MG63 (cell line): ENCODE results near the gene ERC2. TPM values are rescaled to one million over a fixed set of nuclear protein-coding genes. Genes with fewer than 3 reads are reported as not detected.

Source experiments
- DNase-seq: peaks from one replicate; pipeline ENCODE4 v3.0.0-alpha.2; 2020
- H3K27me3 ChIP-seq: fragments of 250-450 bp; sonication (Bioruptor Pico); 2 replicates; pipeline ENCODE4 v1.5.1; 2020; ENCODE audit warnings: mild to moderate bottlenecking, moderate library complexity
- H3K36me3 ChIP-seq: fragments of 250-450 bp; sonication (Bioruptor Pico); 2 replicates; pipeline ENCODE4 v1.5.1; 2020; ENCODE audit warnings: mild to moderate bottlenecking, moderate library complexity
- H3K4me3 ChIP-seq: fragments of 250-450 bp; sonication (Bioruptor Pico); 2 replicates; pipeline ENCODE4 v1.5.1; 2020; ENCODE audit warnings: mild to moderate bottlenecking, moderate library complexity
- H3K9me3 ChIP-seq: fragments of 250-450 bp; sonication (Bioruptor Pico); 2 replicates; pipeline ENCODE4 v1.5.1; 2020; ENCODE audit warnings: mild to moderate bottlenecking, moderate library complexity
- total RNA-seq: library from RNA; depleted of rRNA; stranded (reverse); fragments of >200 nt; shearing (Covaris generic); gene quantifications from 2 replicates; pipeline ENCODE4 v1.2.3, GENCODE V29; 2014; ENCODE audit warnings: low replicate concordance

The ERC2 gene
- total RNA-seq, 1 experiment from 2014 or later, result not detected

DNA sequence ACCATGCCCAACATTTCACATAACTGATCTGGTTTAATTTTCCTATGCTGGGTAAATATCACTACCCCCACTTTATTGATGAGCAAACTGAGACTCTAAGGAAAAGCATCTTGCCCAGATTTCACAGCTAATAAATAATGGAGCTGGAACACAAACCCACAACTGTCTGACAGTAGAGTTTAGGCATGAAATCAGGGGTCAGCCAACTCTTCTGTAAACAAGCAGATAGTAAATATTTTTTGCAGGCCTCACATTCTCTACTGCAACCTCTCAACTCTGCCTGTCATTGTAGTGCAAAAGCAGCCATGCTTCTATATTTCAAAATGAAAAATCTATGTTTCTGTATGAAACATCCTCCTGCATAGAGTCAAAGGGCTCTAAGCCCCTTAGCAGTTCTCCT is 111.5 kb downstream of the ERC2 start:
- Histone ChIP-seq H3K4me3 (no peak overlapping the region), H3K27me3 (no peaks in the 10 kb centered on the region), H3K9me3 (no peaks in the 10 kb centered on the region), H3K36me3 (no peaks in the 10 kb centered on the region)
- no peak for DNase-seq

DNA sequence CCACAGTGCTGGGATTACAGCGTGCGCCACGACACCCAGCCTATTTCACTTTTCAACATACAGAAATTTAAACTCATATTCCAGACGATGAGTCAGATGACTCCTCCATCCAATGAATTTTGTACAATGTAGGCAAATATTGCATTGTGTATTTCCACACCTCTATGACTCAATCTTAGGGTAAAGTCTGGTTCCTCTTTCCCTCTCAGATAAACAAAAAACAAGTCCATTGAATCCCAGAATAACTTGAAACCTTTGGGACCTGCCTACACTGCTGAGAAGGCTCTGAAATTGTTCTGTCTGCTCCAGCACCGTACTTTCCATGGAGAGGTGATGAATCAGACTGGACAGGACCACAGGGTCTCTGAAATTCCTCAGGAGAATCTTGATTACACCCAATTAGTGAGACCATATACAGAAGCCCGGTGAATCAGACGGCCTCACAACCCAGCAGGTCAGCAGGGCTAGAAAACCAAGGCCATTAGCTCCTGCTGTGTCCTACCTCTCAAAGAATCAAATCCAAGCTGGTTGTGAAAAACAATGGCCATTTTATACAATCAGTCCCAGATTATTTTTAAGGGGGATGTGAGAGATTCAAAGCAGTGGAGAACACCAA is 112.6 kb downstream of the ERC2 start:
- no peak overlapping the region for H3K4me3 ChIP-seq
- H3K36me3 ChIP-seq, result no peaks in the 10 kb centered on the region
- H3K9me3 ChIP-seq, result no peaks in the 10 kb centered on the region
- no peaks in the 10 kb centered on the region for H3K27me3 ChIP-seq
- no peak for DNase-seq

DNA sequence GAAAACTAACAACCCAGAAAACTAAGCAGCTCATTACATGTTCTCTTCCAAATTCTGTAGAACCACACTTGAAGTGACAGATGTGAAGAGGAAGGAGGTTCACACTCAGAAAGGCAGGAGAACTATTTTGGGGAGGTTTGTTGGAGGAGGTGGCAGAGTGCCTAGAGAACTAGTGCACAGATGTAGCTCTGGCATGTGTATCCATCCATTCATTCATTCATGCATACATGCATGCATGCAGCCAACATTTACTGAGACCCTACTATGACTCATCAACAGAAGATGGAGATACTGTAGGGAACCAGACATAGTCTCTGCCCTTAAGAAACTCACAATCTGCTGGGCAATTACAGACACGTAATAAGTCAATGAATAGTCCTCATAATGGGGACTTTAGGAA is 116.7 kb downstream of the ERC2 start:
- no peak for DNase-seq
- Histone ChIP-seq H3K36me3 (no peaks in the 10 kb centered on the region), H3K9me3 (no peaks in the 10 kb centered on the region), H3K4me3 (no peak overlapping the region), H3K27me3 (no peaks in the 10 kb centered on the region)

DNA sequence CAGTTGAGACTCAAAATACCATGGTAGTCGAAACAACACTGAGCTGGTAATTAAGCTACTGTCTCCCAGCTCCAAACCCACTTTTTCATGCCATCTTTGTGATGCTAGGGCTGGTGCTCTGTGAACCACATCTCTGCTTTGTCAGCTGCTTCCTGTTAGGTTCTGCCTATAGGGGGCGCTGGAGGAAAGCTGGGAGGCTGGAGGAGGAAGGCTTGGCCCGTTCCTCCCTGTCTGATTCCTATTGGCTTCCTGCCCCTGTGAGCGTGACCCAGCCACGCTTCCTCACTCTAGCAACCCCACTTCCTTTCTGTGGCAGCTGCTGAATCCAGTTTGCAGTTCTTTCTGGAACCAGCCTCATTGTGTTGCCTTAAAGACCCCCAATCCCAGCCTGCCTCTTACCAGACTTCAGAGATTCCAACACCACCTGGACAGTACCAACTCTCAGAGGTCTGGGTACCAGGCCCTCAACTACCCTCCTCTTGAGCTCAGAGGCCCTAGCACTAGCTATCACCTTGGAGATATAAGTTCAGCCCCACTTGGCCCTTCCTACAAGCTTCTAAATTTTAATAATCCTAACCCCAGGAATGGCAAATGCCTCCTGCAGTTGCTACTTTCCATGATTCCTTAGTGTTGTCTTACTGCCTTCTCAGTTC is 120.9 kb downstream of the ERC2 start:
- no peaks in the 10 kb centered on the region for H3K36me3 ChIP-seq
- peak; percentile 4 for DNase-seq
- H3K27me3 ChIP-seq, result no peaks in the 10 kb centered on the region
- H3K9me3 ChIP-seq, result no peaks in the 10 kb centered on the region
- no peak overlapping the region for H3K4me3 ChIP-seq

DNA sequence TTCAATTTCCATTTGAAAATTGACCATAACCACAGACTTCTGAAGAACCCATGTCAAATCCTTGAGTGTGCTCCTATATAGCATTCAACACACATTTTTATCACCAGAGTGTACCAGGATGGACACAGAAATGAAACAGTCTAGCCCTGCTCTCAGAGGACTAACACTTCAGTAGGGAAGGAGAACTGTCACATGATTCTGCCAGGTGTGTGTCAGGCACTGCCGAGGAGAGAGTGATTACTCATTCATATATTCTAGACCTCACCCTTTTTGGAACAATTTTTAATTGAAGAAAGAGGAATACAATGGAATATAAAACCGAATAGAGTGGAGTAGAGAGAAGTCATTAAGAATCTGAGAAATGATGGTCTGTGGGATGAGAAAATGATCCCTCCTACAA is 125.8 kb downstream of the ERC2 start:
- no peaks in the 10 kb centered on the region for H3K36me3 ChIP-seq
- no peaks in the 10 kb centered on the region for H3K9me3 ChIP-seq
- DNase-seq, result no peak
- no peak overlapping the region for H3K4me3 ChIP-seq
- no peaks in the 10 kb centered on the region for H3K27me3 ChIP-seq

DNA sequence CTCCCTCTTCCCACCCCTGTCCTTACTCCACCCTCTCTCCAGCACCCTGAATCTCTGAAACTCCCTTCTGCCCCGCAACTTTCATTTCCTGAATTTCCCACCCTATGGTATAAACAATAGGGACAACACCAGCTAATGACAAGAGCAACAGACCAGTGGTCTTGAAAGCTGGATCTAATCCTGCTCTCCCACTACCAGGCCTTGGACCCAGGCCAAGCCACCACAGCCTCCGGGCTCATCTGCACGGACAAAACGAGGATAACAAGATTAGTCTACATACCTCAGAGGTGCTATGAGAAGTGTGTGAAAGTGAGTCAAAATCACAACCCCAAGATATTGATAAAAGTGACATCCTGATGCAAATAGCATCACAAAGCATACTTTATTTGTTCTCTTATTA is 128.6 kb downstream of the ERC2 start:
- no peaks in the 10 kb centered on the region for H3K9me3 ChIP-seq
- H3K4me3 ChIP-seq, result no peak overlapping the region
- H3K36me3 ChIP-seq, result no peaks in the 10 kb centered on the region
- DNase-seq, result no peak
- H3K27me3 ChIP-seq, result no peaks in the 10 kb centered on the region

DNA sequence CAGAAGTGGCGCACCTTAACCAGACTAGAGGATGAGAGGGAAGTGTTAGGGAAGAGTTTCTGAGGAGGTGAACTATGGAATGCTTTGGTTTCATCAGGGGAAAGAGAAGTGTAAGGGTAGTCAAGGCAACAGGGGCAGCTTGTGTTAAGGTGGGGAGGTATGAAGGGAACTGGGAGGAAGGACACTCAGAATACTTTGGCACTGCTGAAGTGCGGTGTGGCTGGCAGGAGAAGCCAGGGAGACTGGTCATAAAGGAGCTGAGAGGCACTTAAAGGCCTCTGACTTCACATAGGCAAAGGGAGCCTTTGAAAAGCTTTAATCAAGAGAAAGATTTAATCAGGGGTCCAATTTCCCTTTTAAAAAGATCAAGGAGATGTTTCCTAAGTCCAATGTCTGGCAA is 129.0 kb downstream of the ERC2 start:
- H3K4me3 ChIP-seq, result no peak overlapping the region
- no peaks in the 10 kb centered on the region for H3K9me3 ChIP-seq
- no peaks in the 10 kb centered on the region for H3K27me3 ChIP-seq
- H3K36me3 ChIP-seq, result no peaks in the 10 kb centered on the region
- no peak for DNase-seq

DNA sequence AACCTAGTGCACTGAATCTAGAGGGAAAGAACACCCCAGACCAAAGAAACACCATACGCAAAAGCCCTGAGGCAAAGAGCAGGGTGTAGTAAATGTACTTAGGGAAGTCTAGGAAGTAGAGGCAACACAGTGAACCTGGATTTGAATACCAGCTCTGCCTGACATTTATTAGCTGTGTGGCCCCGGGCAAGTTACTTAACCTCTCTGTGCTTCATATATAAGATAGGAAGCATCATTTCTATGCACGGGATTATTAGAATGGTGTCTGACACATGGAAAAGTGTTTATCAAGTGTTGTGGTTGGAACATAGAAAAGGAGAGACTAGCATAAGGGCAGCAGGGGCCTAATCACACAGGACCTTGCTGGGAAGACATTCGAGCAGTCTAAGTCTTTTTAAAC is 132.2 kb downstream of the ERC2 start:
- no peak for DNase-seq
- no peaks in the 10 kb centered on the region for H3K27me3 ChIP-seq
- H3K4me3 ChIP-seq, result no peak overlapping the region
- no peaks in the 10 kb centered on the region for H3K36me3 ChIP-seq
- H3K9me3 ChIP-seq, result no peaks in the 10 kb centered on the region

DNA sequence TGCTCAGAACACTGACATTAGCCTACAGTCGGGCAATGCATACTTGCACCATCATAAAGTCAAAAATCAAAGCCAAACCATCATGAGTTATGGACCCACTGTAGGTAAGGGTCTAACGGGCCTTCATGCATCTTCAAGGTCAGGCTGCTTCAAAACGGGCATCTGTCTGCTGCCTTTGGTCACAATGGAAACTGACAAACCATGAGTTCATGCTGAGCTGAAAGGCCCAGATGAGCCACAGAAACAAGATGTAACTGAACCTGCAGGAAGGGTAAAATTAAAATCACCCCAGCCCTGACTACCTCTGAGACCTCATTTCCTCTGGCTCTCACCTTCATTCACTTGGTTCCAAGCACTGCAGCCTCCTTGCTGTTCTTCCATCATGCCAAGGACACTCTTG is 143.8 kb downstream of the ERC2 start:
- H3K9me3 ChIP-seq, result no peaks in the 10 kb centered on the region
- no peak overlapping the region for H3K4me3 ChIP-seq
- H3K36me3 ChIP-seq, result no peaks in the 10 kb centered on the region
- H3K27me3 ChIP-seq, result no peaks in the 10 kb centered on the region
- DNase-seq, result no peak

DNA sequence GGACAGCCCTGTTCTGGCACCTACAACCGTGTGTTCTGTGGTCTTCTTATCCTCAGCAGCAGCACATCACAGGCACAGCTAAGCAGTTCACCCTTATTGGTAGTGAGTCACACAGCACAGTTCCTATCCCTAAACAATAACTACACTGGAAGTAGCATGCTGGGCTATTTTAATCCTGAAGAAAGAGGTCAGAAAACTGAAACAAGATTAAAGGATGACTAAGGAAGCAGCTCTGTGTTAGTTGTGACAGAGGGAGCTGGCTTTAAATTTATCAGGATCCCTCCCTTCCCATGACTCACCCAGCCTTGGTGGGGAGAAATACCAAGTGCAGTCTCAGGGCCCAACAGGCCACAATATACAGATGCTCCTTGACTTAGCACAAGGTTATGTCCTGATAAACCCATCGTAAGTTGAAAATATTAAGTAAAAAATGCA is 144.3 kb downstream of the ERC2 start:
- H3K36me3 ChIP-seq, result no peaks in the 10 kb centered on the region
- no peak overlapping the region for H3K4me3 ChIP-seq
- DNase-seq, result peak; percentile 48
- H3K9me3 ChIP-seq, result no peaks in the 10 kb centered on the region
- H3K27me3 ChIP-seq, result no peaks in the 10 kb centered on the region

DNA sequence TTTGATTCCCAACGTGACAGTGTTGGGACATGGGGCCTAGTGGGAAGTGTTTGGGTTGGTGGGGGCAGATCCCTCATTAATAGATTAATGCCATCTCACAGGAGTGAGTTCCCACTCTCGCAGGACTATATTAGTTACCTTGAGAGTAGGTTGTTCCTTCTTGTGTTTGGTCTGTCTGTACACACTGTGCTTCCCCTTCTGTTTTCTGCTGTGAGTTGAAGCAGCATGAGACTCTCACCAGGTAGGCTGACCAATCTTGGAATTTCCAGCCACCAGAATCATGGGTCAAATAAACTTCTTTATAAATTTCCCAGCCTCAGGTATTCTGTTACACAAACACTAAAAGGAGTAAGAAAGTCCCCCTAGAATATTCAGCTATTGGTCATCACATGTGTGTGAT is 145.4 kb downstream of the ERC2 start:
- H3K4me3 ChIP-seq, result no peak overlapping the region
- no peaks in the 10 kb centered on the region for H3K27me3 ChIP-seq
- no peak for DNase-seq
- no peaks in the 10 kb centered on the region for H3K9me3 ChIP-seq
- H3K36me3 ChIP-seq, result no peaks in the 10 kb centered on the region

DNA sequence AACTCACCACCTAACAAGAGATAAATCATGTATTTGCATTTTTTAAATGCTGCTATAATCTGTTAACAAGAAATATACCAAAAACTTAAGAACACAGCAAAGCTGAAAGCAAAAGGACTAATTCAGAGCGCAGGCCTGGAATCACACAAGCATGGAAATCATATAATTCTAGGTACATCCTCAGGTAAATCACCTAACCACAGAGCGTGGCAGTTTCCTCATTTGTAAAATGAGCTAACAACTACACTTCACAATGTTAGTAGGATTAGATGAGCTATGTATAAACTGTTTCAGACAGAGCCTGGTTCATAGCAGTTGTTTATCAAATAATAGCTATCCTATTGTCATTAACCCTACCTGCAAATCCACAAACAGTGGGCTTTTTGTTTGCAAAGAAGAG is 146.4 kb downstream of the ERC2 start:
- H3K27me3 ChIP-seq, result no peaks in the 10 kb centered on the region
- H3K4me3 ChIP-seq, result no peak overlapping the region
- H3K9me3 ChIP-seq, result no peaks in the 10 kb centered on the region
- no peaks in the 10 kb centered on the region for H3K36me3 ChIP-seq
- no peak for DNase-seq

DNA sequence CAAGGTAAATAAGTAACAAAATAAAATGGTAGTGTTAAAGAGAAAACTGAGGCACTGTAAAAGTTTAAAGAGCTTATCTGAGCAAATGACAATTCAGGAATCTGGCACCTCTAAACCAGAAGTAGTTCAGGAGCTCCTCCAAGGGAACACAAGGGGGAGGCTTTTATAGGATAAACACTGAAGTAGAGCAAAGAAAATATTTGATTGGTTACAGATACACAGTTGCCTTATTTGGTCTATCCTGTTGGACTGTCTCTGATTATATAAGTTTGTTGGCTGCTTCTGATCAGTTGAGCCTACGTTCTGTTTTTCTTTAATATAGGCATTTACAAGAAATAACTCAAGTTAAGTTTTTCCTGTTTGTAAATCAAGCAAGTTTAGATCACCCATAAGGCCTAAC is 146.9 kb downstream of the ERC2 start:
- H3K9me3 ChIP-seq, result no peaks in the 10 kb centered on the region
- H3K36me3 ChIP-seq, result no peaks in the 10 kb centered on the region
- no peak for DNase-seq
- H3K4me3 ChIP-seq, result no peak overlapping the region
- no peaks in the 10 kb centered on the region for H3K27me3 ChIP-seq

DNA sequence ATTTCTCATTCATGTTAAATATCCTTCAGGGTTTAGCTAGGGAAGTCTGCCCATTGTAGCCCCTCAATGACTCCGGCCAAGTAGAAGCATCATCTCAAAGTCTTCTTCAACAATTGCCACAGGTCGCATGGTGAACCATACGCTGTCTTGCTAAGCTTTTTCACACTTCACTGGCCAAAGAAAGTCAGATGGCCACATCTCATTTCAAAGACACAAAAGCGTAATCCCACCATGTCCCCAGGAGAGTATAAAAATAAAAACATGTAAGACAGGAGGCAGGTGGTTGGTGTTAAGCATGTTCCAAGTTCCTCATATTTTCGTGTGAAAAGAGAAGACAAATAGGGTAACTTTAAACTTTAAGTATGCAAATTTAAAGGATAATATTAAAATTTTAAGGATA is 147.4 kb downstream of the ERC2 start:
- H3K9me3 ChIP-seq, result no peaks in the 10 kb centered on the region

DNA sequence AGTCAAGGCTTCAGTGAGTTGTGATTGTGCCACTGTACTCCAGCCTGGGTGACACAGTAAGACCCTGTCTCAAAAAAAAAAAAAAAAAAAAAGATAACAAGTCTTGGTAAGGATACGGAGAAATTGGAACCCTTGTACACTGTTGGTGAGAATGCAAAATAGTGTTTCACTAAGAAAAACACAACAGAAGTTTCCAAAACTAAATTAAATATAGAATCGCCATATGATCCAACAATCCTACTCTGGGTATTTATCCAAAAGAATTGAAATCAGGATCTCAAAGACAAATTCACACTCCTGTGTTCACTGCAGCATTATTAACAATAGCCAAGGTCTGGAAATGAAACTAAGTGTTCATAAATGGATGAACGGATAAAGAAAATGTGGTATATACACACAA is 149.4 kb downstream of the ERC2 start:
- DNase-seq, result no peak
- Histone ChIP-seq H3K27me3 (no peaks in the 10 kb centered on the region), H3K4me3 (no peak overlapping the region), H3K9me3 (no peaks in the 10 kb centered on the region), H3K36me3 (no peaks in the 10 kb centered on the region)

More for the DNA sequence above, 147.4 kb downstream of the ERC2 start:
- Histone ChIP-seq H3K27me3 (no peaks in the 10 kb centered on the region), H3K36me3 (no peaks in the 10 kb centered on the region), H3K4me3 (no peak overlapping the region)
- DNase-seq, result no peak

DNA sequence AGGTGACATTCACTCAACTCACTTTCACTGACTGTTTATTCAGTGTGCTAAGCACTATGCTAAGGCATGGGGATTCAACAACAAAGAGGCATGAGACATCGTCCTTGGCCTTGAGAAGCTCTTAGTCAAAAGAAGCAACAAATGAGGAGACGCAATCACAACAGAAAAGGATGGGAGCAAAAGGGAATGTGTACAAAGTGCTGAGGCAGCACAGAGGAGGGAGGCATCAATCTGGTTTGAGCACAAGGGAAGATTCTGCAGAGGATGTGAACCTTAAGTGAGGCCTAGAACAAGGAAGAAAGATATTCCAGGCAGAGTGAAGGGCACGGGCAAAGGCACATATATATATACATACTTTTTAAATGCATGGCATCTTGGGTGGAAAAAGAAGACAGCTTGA is 151.3 kb downstream of the ERC2 start:
- Histone ChIP-seq H3K4me3 (no peak overlapping the region), H3K27me3 (no peaks in the 10 kb centered on the region), H3K36me3 (no peaks in the 10 kb centered on the region), H3K9me3 (no peaks in the 10 kb centered on the region)
- DNase-seq, result no peak

DNA sequence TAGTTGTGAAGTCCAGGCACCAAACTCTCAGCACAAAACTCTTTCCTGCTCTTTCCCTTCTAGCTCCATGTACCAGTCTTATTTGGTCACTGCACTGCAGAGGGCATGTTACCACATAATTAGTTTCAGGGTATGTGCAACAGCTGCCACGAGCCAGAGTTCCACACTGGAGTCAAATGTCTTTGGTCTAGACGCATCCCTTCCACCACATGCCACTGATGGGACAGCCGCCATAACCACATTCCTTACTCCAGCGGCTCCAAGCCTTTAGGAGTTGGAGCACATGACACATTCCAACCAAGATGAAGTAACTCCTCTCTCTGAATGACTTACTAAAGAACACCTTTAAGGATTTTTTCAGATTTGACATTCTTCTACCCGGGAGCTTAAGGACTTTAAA is 153.4 kb downstream of the ERC2 start:
- DNase-seq, result peak; percentile 70

DNA sequence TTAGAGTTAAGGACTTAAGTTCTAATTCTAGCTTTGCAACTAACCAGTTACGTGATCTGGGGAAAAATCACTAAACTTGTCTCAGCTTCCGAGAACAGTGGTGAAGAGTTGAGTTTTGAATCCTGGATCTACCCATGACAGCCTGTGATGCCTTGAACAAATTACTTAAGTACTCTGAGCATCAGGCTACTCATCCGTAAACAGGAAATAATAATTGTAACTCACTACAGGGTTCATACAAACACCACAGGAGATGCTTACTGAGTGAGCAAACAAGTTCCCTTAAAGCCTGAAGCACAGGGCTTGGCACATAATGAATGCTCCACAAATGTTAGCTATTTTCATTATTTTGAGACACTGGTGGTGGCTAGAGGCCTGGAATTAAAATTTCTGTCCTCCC is 158.8 kb downstream of the ERC2 start:
- H3K36me3 ChIP-seq, result no peaks in the 10 kb centered on the region
- no peak for DNase-seq
- H3K4me3 ChIP-seq, result no peak overlapping the region
- no peaks in the 10 kb centered on the region for H3K9me3 ChIP-seq
- H3K27me3 ChIP-seq, result no peaks in the 10 kb centered on the region

More for the DNA sequence above, 153.4 kb downstream of the ERC2 start:
- Histone ChIP-seq H3K9me3 (no peaks in the 10 kb centered on the region), H3K4me3 (no peak overlapping the region), H3K27me3 (no peaks in the 10 kb centered on the region), H3K36me3 (no peaks in the 10 kb centered on the region)
